ENCODE data around the gene SEMA3F. TPM values are rescaled to one million over a fixed set of nuclear protein-coding genes. Genes with fewer than 3 reads are reported as not detected.

The SEMA3F gene
- 2.2 and 3.0 TPM in 2 replicates for total RNA-seq (2012; rRNA removed)

DNA sequence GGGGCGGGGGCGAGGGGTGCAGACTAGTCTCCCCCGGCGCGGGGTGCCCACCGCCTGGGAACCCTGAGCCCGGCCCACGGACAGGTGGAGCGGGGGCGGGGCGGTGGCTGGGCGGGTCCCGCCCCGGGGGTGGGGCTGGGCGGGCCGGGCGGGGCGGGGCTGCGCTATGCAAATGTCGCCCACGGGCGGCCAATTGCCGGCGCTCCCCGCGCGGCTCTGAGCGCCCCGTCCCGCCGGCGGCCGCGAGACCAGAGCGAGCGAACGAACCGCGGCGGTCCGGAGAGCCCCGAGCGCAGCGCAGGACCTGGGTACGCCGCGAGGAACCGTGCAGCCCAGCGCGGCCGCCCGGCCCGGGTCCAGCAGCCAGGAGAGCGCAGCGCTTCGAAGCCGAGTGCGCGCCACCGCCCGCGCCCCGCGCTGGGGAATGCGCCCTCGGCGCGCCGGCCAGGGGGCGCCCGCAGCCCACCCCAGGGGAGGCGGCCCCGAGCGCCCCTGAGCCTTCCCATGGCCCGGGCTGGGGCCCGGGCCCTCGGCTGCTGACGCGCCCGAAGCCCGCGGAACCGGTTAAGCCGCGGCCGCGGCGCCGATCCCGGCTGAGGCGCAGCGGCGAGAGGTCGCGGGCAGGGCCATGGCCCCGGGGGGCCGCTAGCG lies at the start of gene SEMA3F:
Gene SEMA3F, plus strand, starts transcription at position 485 of the 651 bp plus-strand sequence. CDS start 4,299 bp downstream, outside the sequence.
- peaks cover 22% of the 10 kb centered on the region for H3K4me1 ChIP-seq (ENCODE audit: control insufficient read depth, insufficient read depth, low read length)
- H3K9ac ChIP-seq (ENCODE audit: low read depth, low read length) = peak within 1 kb of the TSS; percentile 77
- H3K36me3 ChIP-seq (ENCODE audit: insufficient read depth, low read length) = no peaks in the 10 kb centered on the region
- H3K9me3 ChIP-seq (replicated peaks; ENCODE audit: low read length) = no peaks in the 10 kb centered on the region
- H3K4me2 ChIP-seq (ENCODE audit: low read length) = peak within 1 kb of the TSS; percentile 92
- H3K4me3 ChIP-seq (ENCODE audit: low read length) = peak within 1 kb of the TSS; percentile 75
- H3K27me3 ChIP-seq (ENCODE audit: control insufficient read depth, insufficient read depth, low read length) = peaks cover 19% of the 10 kb centered on the region

DNA sequence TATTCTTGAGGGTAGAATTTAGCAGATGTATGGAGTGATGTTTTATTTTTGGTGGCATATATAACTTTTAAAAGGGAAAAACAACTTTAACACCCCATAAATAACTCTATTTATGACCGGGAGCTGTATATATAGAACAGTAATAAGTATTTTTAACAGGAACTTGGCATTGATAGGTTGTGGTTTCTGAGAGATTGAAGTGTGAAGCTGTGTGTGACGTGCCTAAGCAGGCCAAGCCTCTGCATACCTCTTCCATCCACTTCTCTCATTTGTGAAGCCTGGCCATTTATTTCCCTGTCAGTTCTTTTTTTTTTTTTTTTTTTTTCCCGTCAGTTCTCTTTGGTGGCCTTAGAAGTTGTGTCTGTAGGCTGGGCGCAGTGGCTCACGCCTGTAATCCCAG lies 43.4 kb upstream of the SEMA3F start:
- no peak overlapping the region for H3K4me2 ChIP-seq (ENCODE audit: low read length)
- H3K9me3 ChIP-seq (replicated peaks; ENCODE audit: low read length) = no peaks in the 10 kb centered on the region
- H3K9ac ChIP-seq (ENCODE audit: low read depth, low read length) = no peak overlapping the region
- H3K4me3 ChIP-seq (ENCODE audit: low read length) = no peak overlapping the region
- peaks cover 94% of the 10 kb centered on the region for H3K36me3 ChIP-seq (ENCODE audit: insufficient read depth, low read length)
- H3K4me1 ChIP-seq (ENCODE audit: control insufficient read depth, insufficient read depth, low read length) = no peaks in the 10 kb centered on the region
- no peaks in the 10 kb centered on the region for H3K27me3 ChIP-seq (ENCODE audit: control insufficient read depth, insufficient read depth, low read length)

DNA sequence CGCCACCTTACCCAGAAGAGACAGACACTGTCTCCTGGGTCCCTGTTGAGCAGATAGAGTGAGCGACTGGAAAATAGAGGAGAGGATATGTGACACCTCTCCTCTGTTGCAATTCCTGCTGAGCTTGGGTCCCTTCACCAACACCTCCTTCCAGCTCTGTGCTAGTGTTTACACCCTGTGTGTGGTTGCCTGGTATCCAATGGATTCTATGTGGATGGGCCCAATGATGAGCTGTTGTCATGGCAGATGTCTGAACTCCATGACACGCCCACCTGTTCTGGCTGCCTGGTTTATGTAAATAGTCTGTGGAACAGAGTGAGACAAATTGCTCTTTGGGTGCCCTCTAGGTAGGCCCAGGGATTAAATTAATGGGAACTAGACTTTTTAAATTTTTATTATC lies 42.7 kb upstream of the SEMA3F start:
- Histone ChIP-seq H3K9ac (ENCODE audit: low read depth, low read length) (no peak overlapping the region), H3K9me3 (replicated peaks; ENCODE audit: low read length) (no peaks in the 10 kb centered on the region), H3K27me3 (ENCODE audit: control insufficient read depth, insufficient read depth, low read length) (no peaks in the 10 kb centered on the region), H3K4me2 (ENCODE audit: low read length) (no peak overlapping the region), H3K36me3 (ENCODE audit: insufficient read depth, low read length) (peaks cover 94% of the 10 kb centered on the region), H3K4me3 (ENCODE audit: low read length) (no peak overlapping the region), H3K4me1 (ENCODE audit: control insufficient read depth, insufficient read depth, low read length) (no peaks in the 10 kb centered on the region)

DNA sequence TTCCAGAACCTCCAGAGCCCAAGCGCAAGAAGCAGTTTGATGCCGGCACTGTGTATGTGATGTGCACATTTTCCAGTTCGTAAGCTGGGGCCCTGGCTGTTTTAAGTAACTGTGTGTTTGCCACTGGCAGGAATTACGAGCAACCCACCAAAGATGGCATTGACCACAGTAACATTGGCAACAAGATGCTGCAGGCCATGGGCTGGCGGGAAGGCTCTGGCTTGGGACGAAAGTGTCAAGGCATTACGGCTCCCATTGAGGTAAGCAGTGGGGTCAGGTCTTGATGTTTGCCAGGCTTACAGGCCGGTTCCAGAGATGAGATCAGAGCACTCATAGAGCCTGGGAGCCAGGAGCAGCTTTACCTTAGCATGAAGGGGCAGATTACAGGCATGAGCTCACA lies 38.0 kb upstream of the SEMA3F start:
- H3K4me1 ChIP-seq (ENCODE audit: control insufficient read depth, insufficient read depth, low read length) = no peaks in the 10 kb centered on the region
- H3K27me3 ChIP-seq (ENCODE audit: control insufficient read depth, insufficient read depth, low read length) = no peaks in the 10 kb centered on the region
- H3K36me3 ChIP-seq (ENCODE audit: insufficient read depth, low read length) = peaks cover 86% of the 10 kb centered on the region
- no peak overlapping the region for H3K9ac ChIP-seq (ENCODE audit: low read depth, low read length)
- no peak overlapping the region for H3K4me3 ChIP-seq (ENCODE audit: low read length)
- no peaks in the 10 kb centered on the region for H3K9me3 ChIP-seq (replicated peaks; ENCODE audit: low read length)
- H3K4me2 ChIP-seq (ENCODE audit: low read length) = no peak overlapping the region

DNA sequence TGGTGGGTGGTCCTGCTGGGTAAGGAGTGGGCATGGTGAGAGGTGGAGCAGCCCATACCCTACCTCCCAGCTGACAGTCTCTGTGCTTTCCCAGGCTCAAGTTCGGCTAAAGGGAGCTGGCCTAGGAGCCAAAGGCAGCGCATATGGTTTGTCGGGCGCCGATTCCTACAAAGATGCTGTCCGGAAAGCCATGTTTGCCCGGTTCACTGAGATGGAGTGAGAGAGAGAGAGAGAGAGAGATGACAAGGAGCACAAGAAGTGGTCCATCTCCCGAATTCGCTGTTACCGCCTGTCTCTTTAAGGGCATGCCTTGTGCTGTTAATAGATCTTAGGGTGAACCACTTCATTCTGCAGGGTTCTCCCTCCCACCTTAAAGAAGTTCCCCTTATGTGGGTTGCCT lies 36.9 kb upstream of the SEMA3F start:
- Histone ChIP-seq H3K9ac (ENCODE audit: low read depth, low read length) (no peak overlapping the region), H3K4me3 (ENCODE audit: low read length) (no peak overlapping the region), H3K4me1 (ENCODE audit: control insufficient read depth, insufficient read depth, low read length) (no peaks in the 10 kb centered on the region), H3K36me3 (ENCODE audit: insufficient read depth, low read length) (peaks cover 78% of the 10 kb centered on the region), H3K9me3 (replicated peaks; ENCODE audit: low read length) (no peaks in the 10 kb centered on the region), H3K27me3 (ENCODE audit: control insufficient read depth, insufficient read depth, low read length) (no peaks in the 10 kb centered on the region), H3K4me2 (ENCODE audit: low read length) (no peak overlapping the region)

DNA sequence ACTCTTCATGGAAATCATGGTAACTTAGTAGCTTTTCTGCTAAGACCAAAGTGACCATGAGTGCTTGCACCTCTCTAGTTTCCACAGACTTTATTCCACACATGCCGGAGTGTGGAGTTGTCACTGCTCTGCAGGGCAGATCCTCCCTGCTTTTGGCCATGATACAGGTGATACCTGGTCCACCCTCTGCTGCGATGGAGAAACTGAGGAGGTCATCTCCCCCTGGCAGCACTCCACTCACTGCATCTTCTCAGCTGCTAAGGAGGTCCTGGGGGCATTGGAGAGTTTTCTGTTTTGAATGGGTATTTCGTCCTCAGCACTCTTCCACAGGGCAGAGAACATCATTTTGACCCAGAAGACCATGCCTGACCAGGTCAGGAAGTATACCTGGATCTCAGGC lies 35.3 kb upstream of the SEMA3F start:
- H3K4me2 ChIP-seq (ENCODE audit: low read length) = no peak overlapping the region
- peaks cover 63% of the 10 kb centered on the region for H3K36me3 ChIP-seq (ENCODE audit: insufficient read depth, low read length)
- H3K4me3 ChIP-seq (ENCODE audit: low read length) = no peak overlapping the region
- H3K9ac ChIP-seq (ENCODE audit: low read depth, low read length) = no peak overlapping the region
- H3K9me3 ChIP-seq (replicated peaks; ENCODE audit: low read length) = no peaks in the 10 kb centered on the region
- no peaks in the 10 kb centered on the region for H3K4me1 ChIP-seq (ENCODE audit: control insufficient read depth, insufficient read depth, low read length)
- H3K27me3 ChIP-seq (ENCODE audit: control insufficient read depth, insufficient read depth, low read length) = no peaks in the 10 kb centered on the region

DNA sequence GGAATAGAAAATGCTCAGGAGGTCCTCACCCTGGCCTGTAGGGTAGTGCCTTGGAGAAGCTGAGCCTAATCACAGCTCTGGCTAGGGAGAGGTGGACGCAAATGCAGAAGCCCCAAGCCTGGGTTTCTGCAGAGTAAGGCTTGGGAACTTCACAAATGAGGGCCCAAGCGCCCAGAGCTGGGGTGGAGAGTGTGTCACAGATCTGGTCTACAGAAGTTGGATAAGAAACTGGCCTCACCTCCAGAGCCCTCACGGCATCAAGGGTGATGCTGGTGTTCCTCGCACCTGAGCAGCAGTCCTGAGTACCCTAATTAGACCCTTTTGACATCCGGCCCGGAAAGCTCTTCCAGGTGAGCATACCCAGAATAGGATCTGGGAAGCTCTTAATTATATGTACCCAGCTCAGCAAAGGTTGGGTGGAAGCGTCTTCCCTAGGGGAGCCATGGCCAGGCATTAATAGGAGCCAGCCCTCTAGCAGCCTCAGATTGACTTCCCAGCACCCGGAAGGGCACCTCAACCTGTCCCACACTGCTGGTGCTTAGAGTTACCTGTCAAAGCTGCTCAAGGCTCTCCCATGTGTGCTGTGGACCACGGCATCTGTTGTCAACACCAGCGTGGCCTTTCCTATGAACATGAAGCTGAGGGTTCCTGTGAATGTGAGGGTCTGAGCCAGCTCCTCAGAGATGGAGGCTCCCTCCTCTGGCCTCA lies 34.6 kb upstream of the SEMA3F start:
- Histone ChIP-seq H3K4me1 (ENCODE audit: control insufficient read depth, insufficient read depth, low read length) (no peaks in the 10 kb centered on the region), H3K4me3 (ENCODE audit: low read length) (no peak overlapping the region), H3K4me2 (ENCODE audit: low read length) (no peak overlapping the region), H3K9ac (ENCODE audit: low read depth, low read length) (no peak overlapping the region), H3K27me3 (ENCODE audit: control insufficient read depth, insufficient read depth, low read length) (no peaks in the 10 kb centered on the region), H3K36me3 (ENCODE audit: insufficient read depth, low read length) (peaks cover 56% of the 10 kb centered on the region), H3K9me3 (replicated peaks; ENCODE audit: low read length) (no peaks in the 10 kb centered on the region)

DNA sequence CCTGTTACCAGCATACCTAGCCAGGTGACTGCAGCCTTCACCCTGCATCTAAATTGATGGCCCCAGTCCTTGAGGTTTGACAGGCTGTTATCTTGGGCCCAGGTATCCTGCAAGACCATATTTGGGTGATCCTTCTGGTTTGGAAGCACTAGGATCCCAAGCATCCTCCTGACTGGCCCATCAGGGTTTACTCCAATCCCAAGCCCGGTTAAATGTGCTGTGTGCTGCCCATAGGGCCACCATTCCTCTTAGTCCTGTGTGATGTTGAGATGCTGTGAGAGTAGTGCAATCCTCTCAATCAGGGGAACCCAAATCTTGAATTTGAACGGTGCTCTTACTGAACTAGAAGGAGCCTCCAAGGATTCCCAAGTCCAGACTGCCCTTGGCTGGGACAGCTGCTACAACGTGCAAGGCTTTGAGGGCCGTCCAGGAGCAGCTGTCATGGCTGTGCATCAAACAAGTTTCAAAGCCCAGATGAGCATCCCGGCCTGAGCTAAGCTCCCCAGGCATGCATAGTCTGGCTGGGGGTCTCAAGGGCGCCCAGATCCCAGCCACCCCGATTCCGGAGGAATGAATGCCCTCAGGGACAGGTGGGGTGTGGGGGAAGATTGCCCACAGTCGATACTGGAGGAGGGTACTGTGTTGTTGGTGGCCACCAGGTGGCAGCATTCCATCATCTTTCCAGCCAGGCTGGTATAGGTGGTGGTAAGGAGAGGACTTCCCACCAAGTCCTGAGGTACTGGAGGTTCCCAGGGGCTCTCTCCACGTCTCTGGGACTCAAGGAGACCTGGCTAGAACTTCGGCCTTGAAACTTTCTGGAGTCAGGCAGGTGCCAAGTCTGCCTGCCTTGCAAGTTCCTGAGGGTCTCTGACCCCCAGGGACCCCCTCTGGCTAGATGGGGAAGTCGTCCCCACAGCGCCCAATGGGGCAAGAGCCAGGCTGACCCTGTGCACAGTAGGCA lies 33.8 kb upstream of the SEMA3F start:
- Histone ChIP-seq H3K9ac (ENCODE audit: low read depth, low read length) (no peak overlapping the region), H3K36me3 (ENCODE audit: insufficient read depth, low read length) (peaks cover 48% of the 10 kb centered on the region), H3K27me3 (ENCODE audit: control insufficient read depth, insufficient read depth, low read length) (no peaks in the 10 kb centered on the region), H3K4me3 (ENCODE audit: low read length) (no peak overlapping the region), H3K4me2 (ENCODE audit: low read length) (no peak overlapping the region), H3K9me3 (replicated peaks; ENCODE audit: low read length) (no peaks in the 10 kb centered on the region), H3K4me1 (ENCODE audit: control insufficient read depth, insufficient read depth, low read length) (no peaks in the 10 kb centered on the region)

DNA sequence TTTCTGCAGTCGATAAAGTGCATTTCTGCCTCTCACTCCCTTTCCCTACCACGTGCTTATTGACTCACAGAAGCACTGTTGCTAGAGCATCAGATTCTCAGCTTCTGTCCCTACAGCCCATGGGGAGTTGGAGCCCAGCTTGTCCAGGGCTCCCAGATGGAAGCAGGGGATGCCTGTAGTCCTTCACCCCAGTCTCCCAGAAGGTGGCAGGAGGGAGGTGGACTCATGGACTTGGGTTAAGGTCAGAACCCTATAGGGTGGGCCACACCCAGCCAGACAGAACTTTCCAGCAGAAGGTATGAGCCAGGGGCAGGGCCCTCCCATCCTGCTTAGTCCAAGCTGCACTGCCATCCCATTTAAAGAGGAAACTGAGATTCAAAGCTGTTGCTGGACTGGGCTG lies 33.1 kb upstream of the SEMA3F start:
- Histone ChIP-seq H3K4me2 (ENCODE audit: low read length) (no peak overlapping the region), H3K4me1 (ENCODE audit: control insufficient read depth, insufficient read depth, low read length) (no peaks in the 10 kb centered on the region), H3K9me3 (replicated peaks; ENCODE audit: low read length) (no peaks in the 10 kb centered on the region), H3K27me3 (ENCODE audit: control insufficient read depth, insufficient read depth, low read length) (no peaks in the 10 kb centered on the region), H3K36me3 (ENCODE audit: insufficient read depth, low read length) (peaks cover 40% of the 10 kb centered on the region), H3K4me3 (ENCODE audit: low read length) (no peak overlapping the region), H3K9ac (ENCODE audit: low read depth, low read length) (no peak overlapping the region)

DNA sequence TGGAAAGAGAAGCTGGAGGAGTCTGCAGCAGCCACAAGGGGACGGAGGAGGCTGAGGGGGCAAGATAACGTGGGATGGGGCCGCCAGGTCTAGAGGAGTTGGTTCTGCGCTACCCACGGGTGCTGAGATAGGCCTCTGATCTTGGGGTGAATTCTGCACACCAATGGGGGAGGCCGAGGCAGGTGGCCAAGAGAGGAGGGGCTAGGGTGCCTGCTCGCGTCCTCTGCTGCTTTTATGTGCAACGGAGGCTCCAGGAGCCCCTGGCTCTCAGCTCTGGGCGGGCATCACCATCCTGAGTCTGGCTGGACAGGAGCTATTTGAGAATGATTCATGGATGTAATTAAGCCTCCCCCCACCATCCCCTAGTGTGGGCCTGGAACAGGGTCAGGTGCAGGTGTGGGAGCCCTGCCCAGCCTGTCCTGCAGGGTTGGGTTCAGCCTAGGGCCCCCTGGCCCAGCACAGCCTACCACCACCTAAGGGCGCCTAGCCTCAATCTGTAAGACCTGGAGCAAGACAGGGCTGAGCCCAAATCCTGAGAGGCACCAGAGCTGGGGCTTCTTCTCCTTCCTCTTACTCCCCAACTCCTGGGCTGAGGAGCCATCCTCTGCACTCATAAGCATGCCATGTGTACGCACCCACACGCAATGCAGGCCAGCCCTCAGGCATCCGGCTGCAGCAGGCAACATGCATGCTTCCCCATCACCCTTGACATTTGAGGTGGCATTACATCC lies 32.3 kb upstream of the SEMA3F start:
- no peaks in the 10 kb centered on the region for H3K4me1 ChIP-seq (ENCODE audit: control insufficient read depth, insufficient read depth, low read length)
- H3K36me3 ChIP-seq (ENCODE audit: insufficient read depth, low read length) = peaks cover 34% of the 10 kb centered on the region
- no peak overlapping the region for H3K4me3 ChIP-seq (ENCODE audit: low read length)
- H3K9me3 ChIP-seq (replicated peaks; ENCODE audit: low read length) = no peaks in the 10 kb centered on the region
- no peaks in the 10 kb centered on the region for H3K27me3 ChIP-seq (ENCODE audit: control insufficient read depth, insufficient read depth, low read length)
- H3K4me2 ChIP-seq (ENCODE audit: low read length) = no peak overlapping the region
- H3K9ac ChIP-seq (ENCODE audit: low read depth, low read length) = no peak overlapping the region

Data from skeletal muscle satellite cell (primary cell).